ENCODE measurements around the gene MRGPRG.

The MRGPRG gene

DNA sequence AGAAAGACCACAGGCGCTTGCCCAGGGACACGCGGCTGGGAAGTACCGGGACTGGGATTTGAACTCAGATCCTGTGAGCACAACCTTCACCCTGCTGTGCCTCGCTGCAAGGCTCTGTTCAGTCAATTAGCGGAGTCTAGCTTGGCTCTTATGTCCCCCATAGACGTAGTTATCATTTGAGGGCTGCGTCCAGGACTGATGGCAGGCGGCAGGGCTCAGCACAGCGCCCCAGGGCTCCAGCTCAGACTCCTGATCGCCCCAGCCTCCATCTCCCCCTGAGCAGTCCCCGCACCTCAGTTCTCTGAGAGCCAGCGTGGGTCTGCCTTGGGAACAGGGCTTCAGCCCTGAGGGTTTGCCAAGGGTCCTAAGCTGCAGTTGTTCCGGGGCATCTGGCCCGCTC, 19.8 kb downstream of the MRGPRG start:
- H3K4me1 ChIP-seq (ENCODE audit: low read depth, poor library complexity, severe bottlenecking), result no peaks in the 10 kb centered on the region
- H4K20me1 ChIP-seq (ENCODE audit: insufficient read depth), result no peaks in the 10 kb centered on the region
- H3K79me2 ChIP-seq (ENCODE audit: insufficient read depth, low read depth), result no peaks in the 10 kb centered on the region
- no peak overlapping the region for H3K4me2 ChIP-seq
- H3K36me3 ChIP-seq (ENCODE audit: insufficient read depth), result no peaks in the 10 kb centered on the region
- H3K4me3 ChIP-seq (IDR thresholded peaks at IDR 0.05; ENCODE audit: insufficient read depth, low read depth, low read length), result no peak overlapping the region
- no peak overlapping the region for H3K9ac ChIP-seq
- H3K27me3 ChIP-seq (ENCODE audit: insufficient read depth, low read depth), result peaks cover 79% of the 10 kb centered on the region
- H3K27ac ChIP-seq, result no peak overlapping the region
- H2AFZ ChIP-seq (ENCODE audit: low read depth), result no peak overlapping the region
- TF ChIP-seq, protein P1, sequence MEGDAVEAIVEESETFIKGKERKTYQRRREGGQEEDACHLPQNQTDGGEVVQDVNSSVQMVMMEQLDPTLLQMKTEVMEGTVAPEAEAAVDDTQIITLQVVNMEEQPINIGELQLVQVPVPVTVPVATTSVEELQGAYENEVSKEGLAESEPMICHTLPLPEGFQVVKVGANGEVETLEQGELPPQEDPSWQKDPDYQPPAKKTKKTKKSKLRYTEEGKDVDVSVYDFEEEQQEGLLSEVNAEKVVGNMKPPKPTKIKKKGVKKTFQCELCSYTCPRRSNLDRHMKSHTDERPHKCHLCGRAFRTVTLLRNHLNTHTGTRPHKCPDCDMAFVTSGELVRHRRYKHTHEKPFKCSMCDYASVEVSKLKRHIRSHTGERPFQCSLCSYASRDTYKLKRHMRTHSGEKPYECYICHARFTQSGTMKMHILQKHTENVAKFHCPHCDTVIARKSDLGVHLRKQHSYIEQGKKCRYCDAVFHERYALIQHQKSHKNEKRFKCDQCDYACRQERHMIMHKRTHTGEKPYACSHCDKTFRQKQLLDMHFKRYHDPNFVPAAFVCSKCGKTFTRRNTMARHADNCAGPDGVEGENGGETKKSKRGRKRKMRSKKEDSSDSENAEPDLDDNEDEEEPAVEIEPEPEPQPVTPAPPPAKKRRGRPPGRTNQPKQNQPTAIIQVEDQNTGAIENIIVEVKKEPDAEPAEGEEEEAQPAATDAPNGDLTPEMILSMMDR (conservative IDR thresholded peaks at IDR 0.05; ENCODE audit: low read depth, low read length), result no peak

DNA sequence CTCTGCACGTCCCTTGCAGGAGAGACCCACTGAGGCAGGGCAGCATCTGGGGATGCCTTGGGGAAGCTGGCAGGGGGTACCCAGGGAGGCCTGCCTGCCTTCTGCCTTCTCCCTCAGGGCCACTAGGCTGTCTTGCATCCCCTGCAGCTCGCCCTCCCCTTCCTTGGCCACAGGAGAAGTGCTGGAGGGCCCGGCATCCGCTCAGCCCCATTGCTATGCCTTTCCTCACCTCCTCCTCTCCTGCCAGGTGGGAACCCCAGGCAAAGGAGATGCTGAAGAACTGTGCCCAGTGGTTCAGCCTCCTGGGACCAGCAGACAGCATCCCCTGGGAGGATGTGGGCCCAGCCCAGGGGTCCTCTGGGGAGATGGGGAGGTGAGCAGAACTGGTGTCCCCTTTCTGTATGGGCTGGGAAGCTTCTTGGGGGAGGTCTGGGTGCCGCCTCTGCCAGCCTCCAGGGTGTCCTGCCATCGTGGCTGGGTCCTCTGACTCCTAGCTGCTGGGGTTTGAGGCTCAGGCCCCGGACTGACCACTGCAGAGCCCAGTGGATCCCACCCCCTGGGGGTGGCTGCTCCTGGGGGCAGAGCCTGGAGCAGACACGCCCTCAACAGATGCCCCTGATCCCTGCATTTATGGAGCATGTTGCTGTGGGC, 20.6 kb downstream of the MRGPRG start:
- TF ChIP-seq, protein P1 (conservative IDR thresholded peaks at IDR 0.05; ENCODE audit: low read depth, low read length), result no peak
- H3K27ac ChIP-seq, result no peak overlapping the region
- H3K79me2 ChIP-seq (ENCODE audit: insufficient read depth, low read depth), result no peaks in the 10 kb centered on the region
- H3K27me3 ChIP-seq (ENCODE audit: insufficient read depth, low read depth), result peaks cover 81% of the 10 kb centered on the region
- H4K20me1 ChIP-seq (ENCODE audit: insufficient read depth), result no peaks in the 10 kb centered on the region
- no peak overlapping the region for H3K4me2 ChIP-seq
- no peak overlapping the region for H3K4me3 ChIP-seq (IDR thresholded peaks at IDR 0.05; ENCODE audit: insufficient read depth, low read depth, low read length)
- no peaks in the 10 kb centered on the region for H3K4me1 ChIP-seq (ENCODE audit: low read depth, poor library complexity, severe bottlenecking)
- no peak overlapping the region for H2AFZ ChIP-seq (ENCODE audit: low read depth)
- no peak overlapping the region for H3K9ac ChIP-seq
- no peaks in the 10 kb centered on the region for H3K36me3 ChIP-seq (ENCODE audit: insufficient read depth)

GRCh38 chr11:3197044-3197695, 21.4 kb downstream of the MRGPRG start:
- H3K36me3 ChIP-seq (ENCODE audit: insufficient read depth), result no peaks in the 10 kb centered on the region
- H3K27ac ChIP-seq, result no peak overlapping the region
- TF ChIP-seq, protein P1 (conservative IDR thresholded peaks at IDR 0.05; ENCODE audit: low read depth, low read length), result no peak
- no peaks in the 10 kb centered on the region for H3K79me2 ChIP-seq (ENCODE audit: insufficient read depth, low read depth)
- no peak overlapping the region for H3K9ac ChIP-seq
- H2AFZ ChIP-seq (ENCODE audit: low read depth), result no peak overlapping the region
- no peaks in the 10 kb centered on the region for H3K4me1 ChIP-seq (ENCODE audit: low read depth, poor library complexity, severe bottlenecking)
- H3K4me3 ChIP-seq (IDR thresholded peaks at IDR 0.05; ENCODE audit: insufficient read depth, low read depth, low read length), result no peak overlapping the region
- no peaks in the 10 kb centered on the region for H4K20me1 ChIP-seq (ENCODE audit: insufficient read depth)
- peaks cover 80% of the 10 kb centered on the region for H3K27me3 ChIP-seq (ENCODE audit: insufficient read depth, low read depth)
- H3K4me2 ChIP-seq, result no peak overlapping the region

- H3K36me3 ChIP-seq (ENCODE audit: insufficient read depth), result no peaks in the 10 kb centered on the region
- H3K27ac ChIP-seq, result no peak overlapping the region
- H3K9ac ChIP-seq, result no peak overlapping the region
- H2AFZ ChIP-seq (ENCODE audit: low read depth), result no peak overlapping the region
- no peak overlapping the region for H3K4me2 ChIP-seq
- H3K4me1 ChIP-seq (ENCODE audit: low read depth, poor library complexity, severe bottlenecking), result no peaks in the 10 kb centered on the region
- no peaks in the 10 kb centered on the region for H3K79me2 ChIP-seq (ENCODE audit: insufficient read depth, low read depth)
- H3K27me3 ChIP-seq (ENCODE audit: insufficient read depth, low read depth), result peaks cover 77% of the 10 kb centered on the region
- H3K4me3 ChIP-seq (IDR thresholded peaks at IDR 0.05; ENCODE audit: insufficient read depth, low read depth, low read length), result no peak overlapping the region
- TF ChIP-seq, protein P1 (conservative IDR thresholded peaks at IDR 0.05; ENCODE audit: low read depth, low read length), result no peak
- H4K20me1 ChIP-seq (ENCODE audit: insufficient read depth), result no peaks in the 10 kb centered on the region
These were observed 22.2 kb downstream of the MRGPRG start for GRCh38 chr11:3196161-3197043.

Data from KMS-11 (cell line).